Suppressor macrophage treated with lipopolysaccharide for 4 hours (primary cell): Measurements from ENCODE around the gene TOMM7.
"Not testable (repeated sequence)": the region's sequence is repeated elsewhere in the genome, so short reads cannot be mapped to it uniquely, and the experiment has no call there.

Experiments
- DNase-seq: peaks from one replicate; pipeline ENCODE4 v3.0.0-alpha.2; 2020

TOMM7 gene

GRCh38 chr7:22853138-22853537 lies 30.5 kb upstream of the TOMM7 start:
- no peak for DNase-seq

DNA sequence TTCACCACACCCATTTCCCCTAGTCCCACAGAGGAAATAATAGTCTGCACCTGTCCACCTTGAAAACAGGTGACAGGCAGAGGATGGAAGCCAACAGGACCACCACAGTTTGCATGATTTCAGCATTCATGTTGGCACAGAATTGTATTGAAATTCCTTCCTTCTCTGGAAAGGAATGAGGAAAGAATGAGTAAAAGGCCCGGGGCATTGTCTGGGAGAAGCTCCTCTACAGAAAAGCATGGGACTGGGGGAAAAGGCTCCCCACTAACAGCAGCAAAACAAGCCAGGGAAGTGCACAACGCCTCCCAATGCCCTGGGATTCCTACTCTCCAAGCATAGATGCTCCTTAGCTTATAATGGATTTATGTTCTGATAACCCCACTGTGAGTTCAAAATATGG lies 28.5 kb upstream of the TOMM7 start:
- no peak for DNase-seq

DNA sequence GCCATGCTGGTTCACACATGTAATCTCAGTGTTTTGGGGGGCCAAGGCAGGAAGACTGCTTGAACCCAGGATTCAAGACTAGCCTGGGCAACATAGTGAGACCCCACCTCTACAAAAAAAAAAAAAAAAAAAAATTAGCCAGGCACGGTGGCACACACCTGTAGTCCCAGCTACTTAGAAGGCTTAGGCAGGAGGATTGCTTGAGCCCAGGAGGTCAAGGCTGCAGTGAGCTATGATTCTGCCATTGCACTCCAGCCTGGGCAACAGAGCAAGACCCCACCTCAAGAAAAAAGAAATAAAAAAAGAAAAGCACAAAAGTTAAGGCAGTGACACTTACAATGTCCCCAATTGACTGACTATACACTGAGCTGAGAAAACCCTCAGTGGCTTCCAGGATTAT lies 27.7 kb upstream of the TOMM7 start:
- DNase-seq = not testable (repeated sequence)

GRCh38 chr7:22849662-22850061 lies 27.0 kb upstream of the TOMM7 start:
- no peak for DNase-seq

DNA sequence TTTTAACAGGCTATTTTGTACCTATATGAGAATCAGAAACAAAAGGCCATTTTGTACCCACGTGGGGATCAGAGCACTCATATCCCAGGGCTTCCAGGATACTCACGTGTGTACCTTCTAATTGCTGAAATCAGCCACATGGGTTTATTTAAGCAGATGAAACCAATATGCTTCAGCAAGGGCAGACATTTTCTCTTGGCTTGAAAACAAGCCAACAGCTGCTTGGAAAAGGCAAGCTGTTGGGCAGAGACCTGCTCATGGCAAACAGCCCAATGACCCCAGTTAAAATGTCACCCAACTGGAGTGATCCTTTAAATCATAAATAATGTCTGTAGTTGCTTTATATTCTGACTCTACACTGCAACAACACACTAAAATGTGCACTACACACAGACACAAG lies 26.5 kb upstream of the TOMM7 start:
- DNase-seq = no peak

- DNase-seq = no peak
Observed at GRCh38 chr7:22846961-22847360, 24.3 kb upstream of the TOMM7 start.

DNA sequence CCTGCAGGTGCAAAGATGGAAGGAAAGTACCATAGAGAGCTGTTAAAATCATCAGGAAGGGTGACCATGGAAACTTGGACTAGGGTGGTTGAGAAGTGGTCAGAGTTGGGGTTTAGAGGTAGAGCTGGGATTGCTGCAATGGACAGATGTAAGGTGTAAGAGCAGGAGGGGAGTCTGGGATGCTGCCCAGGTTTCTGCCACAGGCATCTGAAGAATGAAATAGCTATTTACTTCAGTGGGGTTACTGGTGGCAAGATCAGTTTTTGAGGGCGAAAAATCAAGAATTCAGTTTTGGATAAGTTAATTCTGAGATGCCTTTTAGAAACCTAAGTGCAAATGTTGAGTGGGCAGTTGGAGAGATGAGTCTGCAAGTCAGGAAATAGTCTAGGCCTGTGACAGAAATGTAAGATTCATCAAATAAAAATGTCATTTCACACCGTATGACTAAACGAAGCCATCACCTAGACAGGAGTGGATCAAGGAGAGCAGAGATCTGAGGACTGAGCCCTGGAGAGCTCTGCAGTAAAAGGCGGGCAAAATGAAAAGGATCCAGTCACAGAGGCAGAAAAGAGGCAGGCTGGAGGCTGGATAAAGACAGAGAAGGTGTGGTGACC lies 22.7 kb upstream of the TOMM7 start:
- no peak for DNase-seq

GRCh38 chr7:22843681-22844309 lies 21.1 kb upstream of the TOMM7 start:
- no peak for DNase-seq

GRCh38 chr7:22842973-22843372 lies 20.3 kb upstream of the TOMM7 start:
- DNase-seq = no peak

DNA sequence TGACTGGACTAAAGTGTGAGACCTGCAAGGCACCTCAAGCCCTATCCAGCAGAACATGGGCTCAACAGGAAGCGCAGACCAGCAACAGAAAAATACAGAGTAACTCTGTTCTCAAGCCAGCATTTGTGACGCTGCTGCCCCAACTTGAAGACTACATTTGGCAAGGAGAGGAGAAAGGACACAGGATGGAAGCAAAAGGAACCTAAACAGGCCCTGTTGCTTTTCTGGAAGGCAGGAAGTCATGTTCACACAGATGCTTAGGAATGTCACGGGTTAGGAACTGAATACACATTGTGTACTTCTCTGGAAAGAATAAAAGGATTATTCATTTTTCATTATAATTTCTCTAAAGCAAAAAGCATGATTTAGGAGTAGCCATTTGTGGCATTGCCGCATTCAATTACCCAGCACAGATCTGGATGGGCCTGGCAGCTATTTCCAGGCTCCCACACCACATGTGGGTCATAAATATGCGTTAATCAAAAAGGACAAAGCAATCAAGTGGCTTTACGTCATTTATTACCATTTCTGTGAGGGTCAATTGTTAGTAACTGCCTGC lies 19.8 kb upstream of the TOMM7 start:
- no peak for DNase-seq

GRCh38 chr7:22841954-22842353 lies 19.3 kb upstream of the TOMM7 start:
- DNase-seq = no peak

- DNase-seq = no peak
Observed at GRCh38 chr7:22837308-22837707, 14.7 kb upstream of the TOMM7 start.

DNA sequence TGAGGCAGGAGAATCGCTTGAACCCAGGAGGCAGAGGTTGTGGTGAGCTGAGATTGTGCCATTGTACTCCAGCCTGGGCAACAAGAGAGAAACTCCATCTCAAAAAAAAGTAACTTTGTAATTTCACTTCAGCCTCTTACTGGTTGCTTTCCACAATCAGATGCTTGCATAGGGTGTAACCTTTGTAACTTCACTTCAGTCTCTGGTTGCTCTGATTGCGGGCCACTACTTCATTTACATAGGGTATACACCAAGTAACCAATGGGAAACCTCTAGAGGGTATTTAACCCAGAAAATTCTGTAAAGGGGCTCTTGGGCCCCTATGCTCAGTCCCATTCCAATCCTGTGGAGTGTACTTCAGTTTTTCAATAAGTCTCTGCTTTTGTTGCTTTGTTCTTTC lies 13.9 kb upstream of the TOMM7 start:
- DNase-seq = not testable (repeated sequence)

- DNase-seq = no peak
Observed at GRCh38 chr7:22833957-22834356, 11.3 kb upstream of the TOMM7 start.

DNA sequence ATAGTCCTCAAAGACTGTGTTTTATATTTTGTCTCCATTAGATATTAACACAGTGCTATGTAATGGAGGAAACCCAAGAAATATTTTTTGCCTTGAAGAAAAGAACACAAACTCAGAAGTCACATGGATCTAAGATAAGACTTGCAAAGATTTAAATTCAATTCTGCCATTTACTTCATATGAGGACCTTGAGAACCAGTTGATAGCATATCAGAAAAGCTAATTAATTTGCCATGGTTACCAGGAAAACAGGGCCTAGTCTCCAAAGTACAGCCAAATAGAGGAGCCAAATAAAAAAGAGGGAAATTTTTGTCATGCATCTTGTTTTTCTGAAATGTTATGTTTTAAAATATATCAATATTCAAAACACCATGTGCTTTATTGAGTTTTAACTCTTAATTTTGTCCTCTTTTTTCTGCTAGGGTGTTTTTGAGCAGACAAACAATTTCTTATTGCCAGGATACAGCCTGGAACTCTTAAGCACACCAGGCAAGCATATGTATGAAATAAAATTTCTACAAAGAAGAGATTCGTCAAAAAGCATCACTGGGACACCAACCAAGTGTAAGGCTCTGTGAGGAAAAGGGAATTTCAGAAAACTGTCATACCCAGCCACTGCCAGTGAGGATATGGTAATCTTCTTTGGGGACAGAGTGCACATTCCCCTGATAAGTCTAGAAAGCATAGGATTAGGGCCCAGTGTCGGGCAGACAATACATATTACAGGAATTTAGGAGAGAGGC lies 10.6 kb upstream of the TOMM7 start:
- no peak for DNase-seq

GRCh38 chr7:22832401-22832800 lies 9.8 kb upstream of the TOMM7 start:
- no peak for DNase-seq

GRCh38 chr7:22831602-22832305 lies 9.1 kb upstream of the TOMM7 start:
- no peak for DNase-seq

- no peak for DNase-seq
Observed at GRCh38 chr7:22827563-22827962, 4.9 kb upstream of the TOMM7 start.

- DNase-seq = no peak
Observed at GRCh38 chr7:22826593-22826992, 3.9 kb upstream of the TOMM7 start.

DNA sequence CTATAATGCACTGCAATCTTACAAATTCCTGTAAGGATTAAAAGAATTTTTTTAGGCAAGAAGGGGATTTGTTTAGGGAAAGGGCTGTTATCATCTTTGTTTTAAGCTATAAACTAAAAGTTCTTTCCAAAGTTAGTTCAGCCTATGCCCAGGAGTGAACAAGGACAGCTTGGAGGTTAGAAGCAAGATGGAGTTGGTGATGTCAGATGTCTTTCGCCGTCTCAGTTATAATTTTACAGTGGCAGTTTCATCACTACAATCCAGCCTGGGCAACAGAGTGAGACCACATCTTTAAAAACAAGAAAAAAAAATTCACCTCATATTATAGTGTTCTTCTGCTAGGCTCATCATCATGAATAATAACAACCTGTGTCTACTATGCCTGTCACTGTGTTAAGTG lies 2.1 kb upstream of the TOMM7 start:
- DNase-seq = no peak

- DNase-seq = no peak
Observed at GRCh38 chr7:22823142-22823497, 471 bp upstream of the TOMM7 start.

DNA sequence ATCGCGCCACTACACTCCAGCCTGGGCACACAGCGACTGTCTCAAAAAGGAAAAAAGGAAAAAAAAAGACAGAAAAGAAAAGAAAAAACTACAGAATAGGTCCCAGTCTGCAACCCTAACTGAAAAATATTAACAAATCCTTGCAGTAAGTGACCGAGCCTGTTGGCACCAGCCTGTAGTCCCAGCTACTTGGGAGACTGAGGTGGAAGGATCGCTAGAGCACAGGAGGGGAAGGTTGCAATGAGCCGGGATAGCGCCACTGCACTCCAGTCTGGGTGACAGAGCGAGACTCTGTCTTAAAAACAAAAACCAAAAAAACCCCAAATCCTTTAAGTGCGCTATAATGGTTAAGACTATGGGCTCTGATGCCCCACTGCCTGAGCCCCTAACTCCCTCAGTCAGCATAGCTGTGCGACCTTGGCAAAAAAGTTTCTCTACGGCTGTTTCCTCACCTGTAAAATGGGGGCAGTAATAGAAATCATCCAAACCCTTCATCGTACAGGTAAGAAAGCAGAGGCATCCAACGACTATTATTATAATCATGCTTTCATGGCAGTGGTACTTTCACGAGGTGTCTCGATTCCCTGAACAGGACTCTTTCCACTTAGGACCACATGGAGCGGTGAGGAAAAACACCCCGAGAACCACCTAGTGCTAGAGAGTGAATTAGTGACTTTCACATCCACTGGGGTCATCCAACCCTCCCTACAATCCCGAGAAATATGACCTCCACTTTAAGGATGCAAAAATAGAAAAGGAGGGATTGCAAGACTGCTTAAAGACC lies 755 bp downstream of the TOMM7 start:
- DNase-seq = no peak

GRCh38 chr7:22819476-22819875 lies 3.2 kb downstream of the TOMM7 start:
- DNase-seq = no peak
